GM13977 (cell line): ENCODE measurements around the gene ACP4.
"Not testable (repeated sequence)": the region's sequence is repeated elsewhere in the genome, so short reads cannot be mapped to it uniquely, and the experiment has no call there.

Source experiments
- DNase-seq: peaks from one replicate; pipeline ENCODE4 v3.0.0; 2012; ENCODE audit warnings: low spot score
- CTCF ChIP-seq: IDR thresholded peaks from 2 replicates; pipeline ENCODE4 v1.5.1; 2012; ENCODE audit warnings: mild to moderate bottlenecking, control low read depth; ENCODE audit not compliant: insufficient read depth; ENCODE audit errors: extremely low read depth, missing control alignments
- in situ Hi-C: fragments of 300-500 bp; cut with MboI; formaldehyde crosslinking; loops from one replicate; pipeline ENCODE4 v1.12.0; 2022; ENCODE audit warnings: low sequenced_read_pairs, low pct_unique_long_range_greater_than_20kb, mixed read lengths, inconsistent platforms; ENCODE audit not compliant: unreplicated experiment

Gene ACP4

DNA sequence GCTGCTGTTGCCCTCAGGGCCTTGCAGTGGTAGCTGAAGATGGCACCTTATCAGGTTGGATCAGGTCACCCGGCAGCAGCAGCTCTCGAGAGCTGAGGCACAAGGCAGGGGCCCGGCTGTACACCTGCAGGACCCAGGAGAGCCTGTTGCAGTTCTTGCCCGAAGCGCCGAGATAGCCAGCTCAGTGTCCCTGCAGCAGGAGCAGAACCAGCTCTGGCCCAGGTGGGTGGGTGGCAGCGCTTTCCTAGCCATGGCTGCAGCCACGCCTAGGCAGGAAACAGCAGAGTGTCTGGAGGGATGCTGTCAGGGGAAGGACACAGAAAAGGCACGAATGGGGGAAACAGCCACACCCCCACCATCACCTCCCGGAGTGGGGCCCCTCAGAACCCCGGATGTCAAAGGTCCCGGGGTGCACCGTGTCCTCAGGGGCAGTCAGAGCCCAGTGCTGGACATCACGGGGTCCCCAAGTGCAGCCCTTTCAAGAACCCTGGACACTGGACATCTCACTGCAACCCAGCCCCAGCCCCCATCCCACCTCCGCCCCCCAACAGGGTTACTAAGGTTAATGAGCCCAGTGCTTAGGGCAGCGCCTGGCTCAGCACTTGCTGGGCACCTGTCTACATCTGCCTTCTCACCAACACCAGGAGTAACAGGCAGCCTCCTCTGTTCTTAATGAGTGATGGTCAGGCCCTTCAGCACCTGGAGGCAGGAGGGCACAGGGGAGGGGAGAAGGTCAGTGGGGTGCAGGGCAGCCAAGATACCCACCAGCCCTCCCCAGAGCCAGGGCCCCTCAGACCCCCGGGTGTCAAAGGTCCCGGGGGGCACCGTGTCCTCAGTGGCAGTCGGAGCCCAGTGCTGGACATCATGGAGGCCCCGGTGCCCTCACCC lies 8.7 kb downstream of the ACP4 start:
- TF ChIP-seq CTCF, result no peak
- DNase-seq, result no peak
- in situ Hi-C loops, result loop anchor here (10.0 to 25.0 kb wide), 3 partner anchors 116 to 437 kb away; partner anchors contain the start of genes KLK4 and NAPSA

- TF ChIP-seq CTCF, result no peak
- in situ Hi-C loops, result loop anchor here (10.0 to 25.0 kb wide), 3 partner anchors 115 to 437 kb away; partner anchors contain the start of genes KLK4 and NAPSA
- no peak for DNase-seq
These were observed 9.3 kb downstream of the ACP4 start for GRCh38 chr19:50799547-50799851.

DNA sequence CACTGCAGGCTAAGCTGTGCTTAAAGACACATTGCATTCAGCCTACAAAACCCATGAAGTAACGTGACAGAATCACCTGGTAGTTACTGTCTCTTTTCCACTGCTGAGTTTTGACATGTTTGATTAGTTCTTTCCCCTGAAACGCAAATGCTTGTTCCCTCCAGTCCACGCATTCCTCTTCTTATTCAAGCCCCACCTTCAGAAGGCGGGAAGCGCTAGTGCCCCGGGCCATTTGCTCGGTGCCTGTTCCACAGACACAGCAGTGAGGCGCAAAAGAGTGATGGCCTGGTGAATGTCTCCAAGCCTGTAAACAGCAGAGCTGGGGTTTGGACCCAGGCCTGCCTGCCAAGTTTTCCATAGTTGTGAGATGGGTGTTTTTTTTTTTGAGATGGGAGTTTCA lies 10.9 kb downstream of the ACP4 start:
- TF ChIP-seq CTCF, result no peak
- in situ Hi-C loops, result no loop called here
- DNase-seq, result no peak

GRCh38 chr19:50803633-50804419 lies 13.6 kb downstream of the ACP4 start:
- TF ChIP-seq CTCF, result no peak
- in situ Hi-C loops, result no loop called here

DNA sequence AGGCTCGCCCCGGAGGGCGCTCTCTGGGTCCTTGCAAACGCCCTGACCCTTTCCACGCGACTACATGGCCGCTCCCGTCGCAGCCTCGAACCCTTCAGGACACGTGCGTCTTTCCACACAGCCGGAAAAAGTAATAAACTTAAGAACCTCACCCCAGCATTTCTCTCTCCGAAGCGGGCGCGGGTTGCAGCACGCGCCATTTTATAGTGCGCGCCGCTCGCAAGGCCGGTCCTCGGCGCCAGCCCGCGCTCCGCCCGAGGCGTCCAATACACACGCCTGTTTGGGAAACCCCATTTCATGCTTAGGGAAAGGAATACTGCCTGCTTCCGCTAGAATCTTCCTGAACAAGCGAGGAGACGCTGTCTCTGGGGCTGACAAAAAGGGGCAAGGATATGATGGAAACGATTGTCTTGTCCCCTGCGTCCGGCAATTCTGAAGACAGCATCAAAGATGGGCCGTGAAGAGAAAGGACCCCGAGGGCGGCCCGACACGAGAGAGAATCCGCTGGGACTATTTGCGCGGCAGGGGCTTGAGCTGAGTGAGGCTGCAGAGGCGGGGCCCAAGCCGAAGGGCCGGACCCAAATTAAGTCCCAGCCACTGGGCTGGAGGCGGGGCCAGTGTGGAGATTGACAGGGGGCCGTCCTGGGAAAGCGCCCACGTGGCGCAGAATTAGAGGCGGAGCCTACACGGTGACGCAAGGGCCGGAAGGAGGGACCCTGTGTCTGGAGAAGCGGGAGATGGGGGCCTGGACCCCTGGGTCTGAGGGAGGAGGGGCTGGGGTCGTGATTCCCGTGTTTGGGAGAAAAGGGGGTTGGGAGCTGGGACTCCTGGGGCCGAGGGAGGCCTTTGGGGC lies 14.4 kb downstream of the ACP4 start:
- in situ Hi-C loops, result no loop called here
- peak; percentile 97 for DNase-seq
- no peak for TF ChIP-seq CTCF

More at GRCh38 chr19:50803633-50804419, 13.6 kb downstream of the ACP4 start:
- no peak for DNase-seq

GRCh38 chr19:50808856-50809255 lies 18.6 kb downstream of the ACP4 start:
- no peak for TF ChIP-seq CTCF
- DNase-seq, result no peak
- in situ Hi-C loops, result no loop called here

DNA sequence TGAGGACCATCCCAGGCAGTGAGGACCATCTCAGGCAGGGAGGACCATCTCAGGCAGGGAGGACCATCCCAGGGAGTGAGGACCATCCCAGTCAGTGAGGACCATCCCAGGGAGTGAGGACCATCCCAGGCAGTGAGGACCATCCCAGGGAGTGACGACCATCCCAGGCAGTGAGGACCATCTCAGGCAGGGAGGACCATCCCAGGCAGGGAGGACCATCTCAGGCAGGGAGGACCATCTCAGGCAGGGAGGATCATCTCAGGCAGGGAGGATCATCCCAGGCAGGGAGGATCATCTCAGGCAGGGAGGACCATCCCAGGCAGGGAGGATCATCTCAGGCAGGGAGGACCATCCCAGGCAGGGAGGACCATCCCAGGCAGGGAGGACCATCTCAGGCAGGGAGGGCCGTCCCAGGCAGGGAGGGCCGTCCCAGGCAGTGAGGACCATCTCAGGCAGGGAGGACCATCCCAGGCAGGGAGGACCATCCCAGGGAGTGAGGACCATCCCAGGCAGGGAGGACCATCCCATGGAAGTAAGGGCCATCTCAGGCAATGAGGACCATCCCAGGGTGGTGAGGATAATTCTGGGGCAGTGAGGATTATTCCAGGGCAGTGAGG lies 21.5 kb downstream of the ACP4 start:
- in situ Hi-C loops, DNase-seq: not testable (repeated sequence)
